CD4-positive, CD25-positive, alpha-beta regulatory T cell (primary cell): ENCODE data around the gene DNAJC2. TPM values are rescaled to one million over a fixed set of nuclear protein-coding genes. Genes with fewer than 3 reads are reported as not detected.

Source experiments
- ATAC-seq, 2 donors: fragments of 150-1000 bp; cut with Tn5 transposase; one replicate each; pipeline ENCODE4 v1.10.0; 2021; ENCODE audit warnings: low read depth in 2 of 2, moderate number of reproducible peaks in 2 of 2, moderate library complexity in 1 of 2
- DNase-seq, 3 donors: peaks; one replicate each; pipeline versions ENCODE4 v3.0.0 to v3.0.0-alpha.2; 2012 to 2022; ENCODE audit warnings: mixed read lengths in 1 of 3
- H3K27ac ChIP-seq: one replicate; pipeline ENCODE4 v1.7.0; 2013; ENCODE audit warnings: mild to moderate bottlenecking, low read length; ENCODE audit not compliant: insufficient read depth, poor library complexity, severe bottlenecking
- H3K27me3 ChIP-seq: one replicate; pipeline ENCODE4 v1.7.0; 2013; ENCODE audit warnings: low read length; ENCODE audit not compliant: control insufficient read depth, insufficient read depth
- H3K36me3 ChIP-seq: one replicate; pipeline ENCODE4 v1.7.0; 2013; ENCODE audit warnings: mild to moderate bottlenecking, low read length, moderate library complexity; ENCODE audit not compliant: control insufficient read depth, insufficient read depth
- H3K4me1 ChIP-seq: 2 replicates; pipeline ENCODE4 v1.7.0; 2013; ENCODE audit warnings: mild to moderate bottlenecking, low read length; ENCODE audit not compliant: insufficient read depth, control insufficient read depth, poor library complexity, severe bottlenecking
- H3K4me3 ChIP-seq: one replicate; pipeline ENCODE4 v1.7.0; 2013; ENCODE audit warnings: low read depth, mild to moderate bottlenecking, low read length, moderate library complexity
- H3K9me3 ChIP-seq, 2 experiments: 1 replicate in 1 of 2; 2 replicates in 1 of 2; pipeline ENCODE4 v1.7.0; 2013; ENCODE audit warnings: low read length in 2 of 2, mild to moderate bottlenecking in 1 of 2, moderate library complexity in 1 of 2; ENCODE audit not compliant: control insufficient read depth in 2 of 2
- H3K27ac Mint-ChIP-seq, 3 donors: one replicate each; pipeline ENCODE4 v1.8.0; 2020 to 2022; ENCODE audit warnings: mild to moderate bottlenecking in 3 of 3, mixed read lengths in 3 of 3, moderate library complexity in 2 of 3
- H3K27me3 Mint-ChIP-seq: one replicate; pipeline ENCODE4 v1.8.0; 2022; ENCODE audit warnings: mild to moderate bottlenecking, mixed read lengths
- H3K36me3 Mint-ChIP-seq: one replicate; pipeline ENCODE4 v1.8.0; 2020; ENCODE audit warnings: mixed read lengths
- H3K4me1 Mint-ChIP-seq, 4 donors: one replicate each; pipeline ENCODE4 v1.8.0; 2020 to 2022; ENCODE audit warnings: mixed read lengths in 4 of 4, mild to moderate bottlenecking in 1 of 4
- H3K4me3 Mint-ChIP-seq, 4 donors: one replicate each; pipeline ENCODE4 v1.8.0; 2020 to 2022; ENCODE audit warnings: mild to moderate bottlenecking in 4 of 4, mixed read lengths in 4 of 4, moderate library complexity in 3 of 4
- H3K9me3 Mint-ChIP-seq, 7 donors: one replicate each; pipeline ENCODE4 v1.8.0; 2020 to 2022; ENCODE audit warnings: mixed read lengths in 7 of 7, mild to moderate bottlenecking in 3 of 7, moderate library complexity in 2 of 7
- polyA plus RNA-seq, 4 donors: library from polyadenylated mRNA; unstranded; fragments of 300-500 nt; fragmentation: Illumina TruSeq; gene quantifications; one replicate each; pipeline ENCODE4 v1.2.3, GENCODE V29; 2021
- total RNA-seq: library from RNA; stranded (reverse); gene quantifications from one replicate; pipeline ENCODE4 v1.2.3, GENCODE V29; 2022

The DNAJC2 gene
- total RNA-seq = 63.1 TPM
- polyA plus RNA-seq = 10 to 100 TPM; 17.3 to 23.7 (median 19.9) TPM

- Mint-ChIP-seq H3K27ac (peak within 1 kb of the TSS; percentile 98 to 99 (median 98)), H3K36me3 (peaks cover 21% of the 10 kb centered on the region), H3K4me1 (peaks cover 27 to 81% (median 60%) of the 10 kb centered on the region in 4 donors), H3K9me3 (no peaks in the 10 kb centered on the region), H3K27me3 (peaks cover 4% of the 10 kb centered on the region), H3K4me3 (peak within 1 kb of the TSS; percentile 93 to 100 (median 98))
- peak; percentile 83 to 96 (median 87) for DNase-seq
- Histone ChIP-seq H3K27ac (peak within 1 kb of the TSS; percentile 82), H3K36me3 (peaks cover 20% of the 10 kb centered on the region), H3K4me1 (peaks cover 47% of the 10 kb centered on the region), H3K27me3 (no peaks in the 10 kb centered on the region), H3K9me3 (no peaks in the 10 kb centered on the region), H3K4me3 (peak within 1 kb of the TSS; percentile 86)
- ATAC-seq = peak; percentile 92 to 94
Measured at GRCh38 chr7:103344453-103345149, at the start of gene DNAJC2. Gene DNAJC2, minus strand, starts transcription at chr7:103344767. Its CDS starts 145 bp downstream, at chr7:103344622.

GRCh38 chr7:103391976-103392375 is 47.4 kb upstream of the DNAJC2 start:
- Histone ChIP-seq H3K27me3 (peaks cover 6% of the 10 kb centered on the region), H3K4me3 (no peak overlapping the region), H3K4me1 (no peaks in the 10 kb centered on the region), H3K36me3 (no peaks in the 10 kb centered on the region), H3K27ac (no peak overlapping the region), H3K9me3 (no peaks in the 10 kb centered on the region)
- Mint-ChIP-seq H3K27ac (no peak overlapping the region), H3K4me3 (no peak overlapping the region), H3K36me3 (no peaks in the 10 kb centered on the region), H3K27me3 (peaks cover 3% of the 10 kb centered on the region), H3K4me1 (no peaks in the 10 kb centered on the region), H3K9me3 (peaks cover 0 to 3% (median 0%) of the 10 kb centered on the region in 7 donors)
- DNase-seq (no peak), ATAC-seq (no peak)

GRCh38 chr7:103391150-103391549 is 46.6 kb upstream of the DNAJC2 start:
- Histone ChIP-seq H3K27ac (no peak overlapping the region), H3K36me3 (no peaks in the 10 kb centered on the region), H3K9me3 (no peaks in the 10 kb centered on the region), H3K27me3 (peaks cover 6% of the 10 kb centered on the region), H3K4me3 (no peak overlapping the region), H3K4me1 (no peaks in the 10 kb centered on the region)
- no peaks in the 10 kb centered on the region for H3K4me1 Mint-ChIP-seq
- H3K36me3 Mint-ChIP-seq = no peaks in the 10 kb centered on the region
- H3K27ac Mint-ChIP-seq = no peak overlapping the region
- H3K4me3 Mint-ChIP-seq = no peak overlapping the region
- ATAC-seq (no peak), DNase-seq (no peak)
- peaks cover 6% of the 10 kb centered on the region for H3K27me3 Mint-ChIP-seq
- peaks cover 0 to 3% (median 0%) of the 10 kb centered on the region in 7 donors for H3K9me3 Mint-ChIP-seq

GRCh38 chr7:103389263-103389662 is 44.7 kb upstream of the DNAJC2 start:
- no peaks in the 10 kb centered on the region for H3K4me1 ChIP-seq
- ATAC-seq = no peak
- no peaks in the 10 kb centered on the region for H3K4me1 Mint-ChIP-seq
- H3K27ac ChIP-seq = no peak overlapping the region
- DNase-seq = no peak
- no peak overlapping the region for H3K27ac Mint-ChIP-seq
- no peaks in the 10 kb centered on the region for H3K9me3 ChIP-seq
- peaks cover 0 to 3% (median 0%) of the 10 kb centered on the region in 7 donors for H3K9me3 Mint-ChIP-seq
- H3K4me3 ChIP-seq = no peak overlapping the region
- no peaks in the 10 kb centered on the region for H3K36me3 Mint-ChIP-seq
- H3K4me3 Mint-ChIP-seq = no peak overlapping the region
- peaks cover 6% of the 10 kb centered on the region for H3K27me3 Mint-ChIP-seq
- peaks cover 6% of the 10 kb centered on the region for H3K27me3 ChIP-seq
- H3K36me3 ChIP-seq = no peaks in the 10 kb centered on the region

GRCh38 chr7:103388469-103389140 is 44.0 kb upstream of the DNAJC2 start:
- H3K27me3 ChIP-seq = peaks cover 6% of the 10 kb centered on the region
- no peaks in the 10 kb centered on the region for H3K9me3 ChIP-seq
- H3K36me3 Mint-ChIP-seq = no peaks in the 10 kb centered on the region
- H3K27ac Mint-ChIP-seq = no peak overlapping the region
- peaks cover 6% of the 10 kb centered on the region for H3K27me3 Mint-ChIP-seq
- no peak overlapping the region for H3K27ac ChIP-seq
- ATAC-seq = no peak
- no peaks in the 10 kb centered on the region for H3K4me1 ChIP-seq
- no peak overlapping the region for H3K4me3 ChIP-seq
- H3K9me3 Mint-ChIP-seq = peaks cover 0 to 1% (median 0%) of the 10 kb centered on the region in 7 donors
- no peaks in the 10 kb centered on the region for H3K4me1 Mint-ChIP-seq
- no peak overlapping the region for H3K4me3 Mint-ChIP-seq
- no peaks in the 10 kb centered on the region for H3K36me3 ChIP-seq
- DNase-seq = no peak

- DNase-seq = no peak
- H3K27ac ChIP-seq = no peak overlapping the region
- H3K36me3 Mint-ChIP-seq = no peaks in the 10 kb centered on the region
- H3K27me3 Mint-ChIP-seq = peaks cover 6% of the 10 kb centered on the region
- no peak overlapping the region for H3K27ac Mint-ChIP-seq
- ATAC-seq = no peak
- no peak overlapping the region for H3K4me3 Mint-ChIP-seq
- H3K27me3 ChIP-seq = peaks cover 6% of the 10 kb centered on the region
- H3K4me1 ChIP-seq = no peaks in the 10 kb centered on the region
- H3K4me1 Mint-ChIP-seq = no peaks in the 10 kb centered on the region
- no peaks in the 10 kb centered on the region for H3K9me3 ChIP-seq
- no peaks in the 10 kb centered on the region for H3K36me3 ChIP-seq
- peaks cover 0 to 1% (median 0%) of the 10 kb centered on the region in 7 donors for H3K9me3 Mint-ChIP-seq
- H3K4me3 ChIP-seq = no peak overlapping the region
Measured at GRCh38 chr7:103387242-103387641, 42.7 kb upstream of the DNAJC2 start.

GRCh38 chr7:103382032-103382402 is 37.5 kb upstream of the DNAJC2 start:
- no peaks in the 10 kb centered on the region for H3K9me3 Mint-ChIP-seq

More at GRCh38 chr7:103382032-103382402, 37.5 kb upstream of the DNAJC2 start:
- Histone ChIP-seq H3K36me3 (no peaks in the 10 kb centered on the region), H3K9me3 (no peaks in the 10 kb centered on the region), H3K27me3 (peaks cover 5% of the 10 kb centered on the region), H3K4me1 (no peaks in the 10 kb centered on the region), H3K27ac (no peak overlapping the region), H3K4me3 (no peak overlapping the region)
- Mint-ChIP-seq H3K27ac (no peak overlapping the region), H3K36me3 (no peaks in the 10 kb centered on the region), H3K4me1 (no peaks in the 10 kb centered on the region), H3K27me3 (peaks cover 4% of the 10 kb centered on the region), H3K4me3 (no peak overlapping the region)
- DNase-seq (no peak), ATAC-seq (no peak)
